Psoas muscle (tissue), 8 donors: Measurements from ENCODE around the gene ELMO2. TPM values are rescaled to one million over a fixed set of nuclear protein-coding genes. Genes with fewer than 3 reads are reported as not detected.

Source experiments
- ATAC-seq, 4 donors: fragments of 200-7000 bp; cut with Tn5 transposase; one replicate each; pipeline ENCODE4 v1.9.1; 2020; ENCODE audit warnings: moderate library complexity in 3 of 4, mild to moderate bottlenecking in 2 of 4
- DNase-seq, 2 donors: peaks; one replicate each; pipeline ENCODE4 v3.0.0-alpha.2; 2020
- H3K27ac ChIP-seq: fragments of 200-600 bp; one replicate; pipeline ENCODE4 v1.8.0; 2022
- H3K27me3 ChIP-seq, 3 donors: fragments of 200-600 bp in 1 of 3; one replicate each; pipeline versions ENCODE4 v1.6.1 to v1.8.0; 2013 to 2022; ENCODE audit warnings: low read length in 2 of 3, mild to moderate bottlenecking in 2 of 3, moderate library complexity in 1 of 3; ENCODE audit not compliant: insufficient read depth in 3 of 3
- H3K36me3 ChIP-seq, 2 donors: fragments of 200-600 bp in 1 of 2; one replicate each; pipeline versions ENCODE4 v1.6.1 to v1.8.0; 2013 to 2022; ENCODE audit warnings: low read depth in 1 of 2, mild to moderate bottlenecking in 1 of 2, moderate library complexity in 1 of 2; ENCODE audit not compliant: insufficient read depth in 1 of 2
- H3K4me1 ChIP-seq: fragments of 200-600 bp; one replicate; pipeline ENCODE4 v1.8.0; 2022
- H3K4me3 ChIP-seq: fragments of 200-600 bp; one replicate; pipeline ENCODE4 v1.8.0; 2022; ENCODE audit warnings: mild to moderate bottlenecking
- H3K9me3 ChIP-seq: fragments of 200-600 bp; one replicate; pipeline ENCODE4 v1.8.0; 2022
- CTCF ChIP-seq: fragments of 200-600 bp; IDR thresholded peaks from one replicate; pipeline ENCODE4 v1.8.0; 2022; ENCODE audit warnings: antibody characterized with exemption
- WGBS, 3 donors: extraction: QIAGEN DNeasy Blood & Tissue Kit; methylation state at CpG; one replicate each; pipeline versions ENCODE4 v1.1.6 to v1.1.7; 2013; 5-methylcytosine and 5-hydroxymethylcytosine counted together
- intact Hi-C, 2 donors: fragments of 100-400 bp; cut with DNase I; formaldehyde crosslinking; loops; one replicate each; pipeline versions ENCODE4 v1.11.0 to v1.14.2; 2022
- polyA plus RNA-seq, 3 donors: library from polyadenylated mRNA; stranded (reverse); fragments of 200-250 nt; gene quantifications; one replicate each; pipeline ENCODE4 v1.2.3, GENCODE V29; 2013
- total RNA-seq, 4 donors: library from RNA; stranded (reverse); fragmentation: NEBNext Ultra II Directional in 2 of 4; extraction: Animal tissue kit (Norgen Biotek cat#: 25700) in 2 of 4; gene quantifications; one replicate each; pipeline versions ENCODE4 v1.2.1 to v1.2.4, GENCODE V29; 2021 to 2023
- donor health status: healthy with polysubstance abuse.
- donor health status: DM: no; HTN: no; CAD: no; lungs with moderate emphysema.
- donor health status: Bipolar disorder and iron deficiency.
- donor health status: healthy.
- donor health status: DM: yes; HTN: yes; CAD: no.
- donor health status: DM: no; HTN: no; CAD: no.
- donor health status: DM: no; HTN: no; CAD: no.
- donor health status: DM: yes; HTN: yes; CAD: no.

Gene ELMO2
- total and polyA plus RNA-seq, 7 donors, result 21.2 to 60.7 (median 40.3) TPM

DNA sequence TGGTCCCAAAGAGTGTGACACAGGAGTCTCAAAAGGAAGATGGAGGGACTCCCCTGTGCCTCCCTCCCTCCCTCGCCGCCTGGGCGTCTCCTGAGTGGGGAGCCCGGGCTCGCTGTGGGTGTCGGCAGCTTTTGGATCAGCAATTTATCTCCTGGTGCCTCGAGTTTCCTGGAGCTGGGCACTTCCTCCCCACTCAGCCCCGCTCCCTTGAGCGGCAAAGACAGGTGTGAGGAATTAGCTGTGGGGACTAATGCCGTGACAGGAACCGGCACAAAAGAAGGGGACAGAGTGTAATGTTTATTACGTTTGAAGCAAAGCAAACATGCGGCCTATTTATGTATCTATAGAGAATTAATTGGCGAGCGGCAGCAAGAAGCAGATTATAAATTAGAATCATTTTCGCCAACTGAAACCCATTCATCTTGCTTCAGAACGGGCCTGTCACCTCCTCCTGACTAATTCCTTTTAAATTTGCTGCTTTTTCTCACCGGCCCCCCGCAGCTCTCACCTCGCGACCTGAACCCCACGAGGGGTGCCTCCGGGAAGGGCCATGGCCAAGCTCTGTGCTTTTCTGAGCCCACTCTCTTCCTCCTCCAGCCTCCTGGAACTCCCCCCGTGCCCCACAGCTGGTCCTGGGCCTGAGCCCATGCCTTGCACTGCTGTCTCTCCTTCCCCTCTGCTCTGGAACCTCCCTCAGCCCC, 89.3 kb downstream of the ELMO2 start:
- ATAC-seq (peak; percentile 29 to 87 (median 80)), DNase-seq (peak in 1 of 2 donors; percentile 57)
- no peak for TF ChIP-seq CTCF
- H3K4me1 ChIP-seq, result peaks cover 11% of the 10 kb centered on the region
- intact Hi-C loops, result no loop called here
- no peaks in the 10 kb centered on the region for H3K36me3 ChIP-seq
- H3K4me3 ChIP-seq, result peak overlapping the region; percentile 18
- no peaks in the 10 kb centered on the region for H3K9me3 ChIP-seq
- WGBS, 3 donors, result 12 to 19% (median 15%) methylated on average over 24 of the region's 24 CpGs
- H3K27ac ChIP-seq, result peak overlapping the region; percentile 23
- H3K27me3 ChIP-seq, result peaks cover 0 to 41% (median 8%) of the 10 kb centered on the region in 3 donors

Other genes starting within 250 kb of the ELMO2 start
- 1 to 10 TPM in 1 of 4 donors, under 1 TPM in 3; 0.11 to 1.4 (median 0.47) TPM for gene CDH22, start 98.1 kb downstream of the ELMO2 start, total RNA-seq
- gene CDH22, start 98.1 kb downstream of the ELMO2 start, polyA plus RNA-seq, result 1 to 10 TPM in 1 of 3 donors, under 1 TPM in 2; 0.17 to 1.2 (median 0.53) TPM
- gene ZNF334, start 106.9 kb upstream of the ELMO2 start, total RNA-seq, result 1 to 10 TPM in 1 of 4 donors, under 1 TPM in 3; 0.27 to 1.0 (median 0.32) TPM
- under 1 TPM; 0.10 to 0.69 (median 0.27) TPM for gene ZNF334, start 106.9 kb upstream of the ELMO2 start, polyA plus RNA-seq
- not detected for gene OCSTAMP, start 144.0 kb upstream of the ELMO2 start, total RNA-seq
- gene OCSTAMP, start 144.0 kb upstream of the ELMO2 start, polyA plus RNA-seq, result not detected
- gene SLC13A3, start 244.8 kb upstream of the ELMO2 start, total RNA-seq, result under 1 TPM; 0.13 to 0.38 (median 0.23) TPM
- under 1 TPM; 0.04 to 0.32 (median 0.06) TPM for gene SLC13A3, start 244.8 kb upstream of the ELMO2 start, polyA plus RNA-seq